ENCODE measurements around the gene TNFSF10.

DNA sequence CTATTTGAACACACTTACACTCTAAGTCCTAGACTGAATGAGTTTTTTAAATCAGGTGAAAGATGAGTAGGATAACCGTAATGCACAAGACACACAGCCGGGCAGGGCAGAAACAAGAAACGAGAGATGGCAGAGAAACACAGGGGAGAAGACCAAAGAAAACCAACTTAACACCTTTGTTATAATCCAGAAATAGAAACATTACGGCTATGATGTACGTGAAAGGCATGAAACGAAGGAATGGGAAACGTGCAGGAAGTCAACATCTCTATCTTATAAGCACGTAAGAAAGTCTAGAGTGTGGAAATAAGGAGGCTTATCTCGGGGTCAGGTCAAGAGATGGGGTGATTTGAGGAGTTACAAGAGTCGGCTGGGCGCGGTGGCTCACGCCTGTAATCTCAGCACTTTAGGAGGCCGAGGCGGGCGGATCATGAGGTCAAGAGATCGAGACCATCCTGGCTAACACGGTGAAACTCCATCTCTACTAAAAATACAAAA is 1.9 kb upstream of the TNFSF10 start:
- TF ChIP-seq CTCF (IDR thresholded peaks at IDR 0.05) (no peak), POLR2A (IDR thresholded peaks at IDR 0.05) (no peak)

All from adrenal gland (tissue), 5 donors.